ENCODE data around the gene NDUFAF5.

Gene NDUFAF5

DNA sequence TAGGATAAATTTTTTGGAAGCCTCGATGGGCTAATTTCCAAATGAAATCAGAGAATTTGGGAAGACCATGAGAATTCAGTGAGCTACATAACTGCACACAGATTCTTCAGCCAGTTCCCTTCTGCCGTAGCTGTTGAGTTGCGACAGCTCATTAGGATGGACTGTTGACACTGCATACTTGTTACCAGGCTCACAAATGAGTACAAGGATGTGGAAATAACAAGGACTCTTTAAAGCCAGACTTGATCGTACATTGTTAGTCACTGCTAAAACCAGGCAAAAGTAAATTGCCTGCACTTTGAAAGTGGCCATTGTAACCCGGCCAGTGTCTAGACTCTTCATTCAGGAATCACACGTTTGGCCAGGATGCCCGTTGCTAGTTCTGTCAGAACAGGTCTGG is 37.0 kb downstream of the NDUFAF5 start:
- no peak overlapping the region for H3K9ac ChIP-seq (ENCODE audit: insufficient read length, low read depth)
- no peaks in the 10 kb centered on the region for H3K9me3 ChIP-seq (ENCODE audit: insufficient read depth, low read length)
- H3K36me3 ChIP-seq (ENCODE audit: insufficient read depth, insufficient read length, low read length) = peaks cover 20% of the 10 kb centered on the region
- H3K4me1 ChIP-seq (ENCODE audit: insufficient read depth, insufficient read length) = no peaks in the 10 kb centered on the region
- no peaks in the 10 kb centered on the region for H3K27me3 ChIP-seq (ENCODE audit: insufficient read depth, insufficient read length)
- no peak overlapping the region for H3K4me3 ChIP-seq (ENCODE audit: insufficient read length, low read depth)
- DNase-seq (ENCODE audit: low read depth, low spot score) = no peak
- no peak for TF ChIP-seq YY1 (IDR thresholded peaks at IDR 0.05; ENCODE audit: insufficient read depth, insufficient read length)
- TF ChIP-seq ZNF274 (IDR thresholded peaks at IDR 0.05; ENCODE audit: low read depth, low read length) = no peak
- TF ChIP-seq SUZ12 (IDR thresholded peaks at IDR 0.05; ENCODE audit: extremely low read depth, insufficient read depth, insufficient read length) = no peak

DNA sequence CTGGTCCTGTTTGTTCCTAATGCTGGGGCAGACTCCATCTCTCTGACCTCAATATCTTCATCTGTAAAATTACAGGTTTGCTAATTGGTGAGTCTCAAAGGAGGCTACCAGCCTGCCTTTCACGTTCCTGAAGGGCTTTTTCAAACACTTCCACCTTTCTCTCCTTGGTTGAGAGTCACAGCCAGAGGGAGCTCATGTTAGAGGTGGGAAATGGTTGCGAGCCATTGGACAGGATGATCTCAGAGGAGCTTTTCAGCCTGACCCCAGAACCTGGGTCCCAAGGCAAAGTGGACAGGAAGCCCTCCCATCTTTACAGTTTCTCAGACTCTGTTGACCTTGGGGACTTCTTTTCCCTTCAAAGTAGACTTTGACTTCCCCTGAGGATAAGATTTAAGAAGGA is 37.6 kb downstream of the NDUFAF5 start:
- TF ChIP-seq SUZ12 (IDR thresholded peaks at IDR 0.05; ENCODE audit: extremely low read depth, insufficient read depth, insufficient read length) = no peak
- no peak for TF ChIP-seq ZNF274 (IDR thresholded peaks at IDR 0.05; ENCODE audit: low read depth, low read length)
- no peak for TF ChIP-seq YY1 (IDR thresholded peaks at IDR 0.05; ENCODE audit: insufficient read depth, insufficient read length)
- Histone ChIP-seq H3K9me3 (ENCODE audit: insufficient read depth, low read length) (no peaks in the 10 kb centered on the region), H3K36me3 (ENCODE audit: insufficient read depth, insufficient read length, low read length) (peaks cover 14% of the 10 kb centered on the region), H3K4me3 (ENCODE audit: insufficient read length, low read depth) (no peak overlapping the region), H3K4me1 (ENCODE audit: insufficient read depth, insufficient read length) (no peaks in the 10 kb centered on the region), H3K9ac (ENCODE audit: insufficient read length, low read depth) (no peak overlapping the region), H3K27me3 (ENCODE audit: insufficient read depth, insufficient read length) (no peaks in the 10 kb centered on the region)
- DNase-seq (ENCODE audit: low read depth, low spot score) = no peak

DNA sequence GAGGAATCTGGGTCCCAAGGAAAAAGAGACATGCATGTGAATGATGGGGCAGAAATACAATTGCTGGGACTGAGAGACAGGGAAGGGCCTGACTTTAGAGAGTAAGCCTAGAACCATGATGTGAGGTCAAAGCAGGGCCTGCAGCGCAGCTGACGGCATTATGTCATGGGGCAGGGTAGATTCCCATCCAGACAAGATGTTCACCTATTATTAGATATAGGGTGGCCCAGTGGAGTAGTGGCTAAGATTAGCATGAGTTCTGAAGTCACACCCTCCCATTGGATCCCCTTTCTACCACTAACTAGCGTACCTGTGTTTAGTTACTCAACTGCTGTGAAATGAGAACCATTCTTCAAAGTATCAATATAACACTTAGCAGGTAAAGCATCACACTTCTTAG is 39.6 kb downstream of the NDUFAF5 start:
- no peak for TF ChIP-seq YY1 (IDR thresholded peaks at IDR 0.05; ENCODE audit: insufficient read depth, insufficient read length)
- no peak for TF ChIP-seq ZNF274 (IDR thresholded peaks at IDR 0.05; ENCODE audit: low read depth, low read length)
- no peak for TF ChIP-seq SUZ12 (IDR thresholded peaks at IDR 0.05; ENCODE audit: extremely low read depth, insufficient read depth, insufficient read length)
- Histone ChIP-seq H3K27me3 (ENCODE audit: insufficient read depth, insufficient read length) (no peaks in the 10 kb centered on the region), H3K9ac (ENCODE audit: insufficient read length, low read depth) (no peak overlapping the region), H3K4me1 (ENCODE audit: insufficient read depth, insufficient read length) (no peaks in the 10 kb centered on the region), H3K4me3 (ENCODE audit: insufficient read length, low read depth) (no peak overlapping the region), H3K9me3 (ENCODE audit: insufficient read depth, low read length) (no peaks in the 10 kb centered on the region), H3K36me3 (ENCODE audit: insufficient read depth, insufficient read length, low read length) (peaks cover 6% of the 10 kb centered on the region)
- DNase-seq (ENCODE audit: low read depth, low spot score) = no peak

DNA sequence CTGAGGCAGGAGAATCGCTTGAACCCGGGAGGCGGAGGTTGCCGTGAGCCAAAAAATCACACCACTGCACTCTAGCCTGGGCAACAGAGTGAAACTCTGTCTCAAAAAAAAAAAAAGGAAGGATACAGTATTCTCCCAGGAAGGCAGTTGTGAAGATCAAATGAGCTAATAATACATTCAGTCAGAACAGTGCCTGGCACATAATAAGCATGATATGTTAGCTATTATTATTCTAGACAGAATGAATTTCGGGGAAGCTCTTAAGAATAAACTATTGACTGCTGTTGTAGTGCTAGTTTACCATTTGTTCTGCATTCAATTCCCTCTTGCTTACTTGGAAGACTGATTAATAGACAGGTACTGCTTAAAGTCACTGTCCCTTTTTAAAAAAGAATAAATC is 40.6 kb downstream of the NDUFAF5 start:
- no peak overlapping the region for H3K4me3 ChIP-seq (ENCODE audit: insufficient read length, low read depth)
- H3K36me3 ChIP-seq (ENCODE audit: insufficient read depth, insufficient read length, low read length) = peaks cover 6% of the 10 kb centered on the region
- H3K27me3 ChIP-seq (ENCODE audit: insufficient read depth, insufficient read length) = no peaks in the 10 kb centered on the region
- DNase-seq (ENCODE audit: low read depth, low spot score) = no peak
- H3K9me3 ChIP-seq (ENCODE audit: insufficient read depth, low read length) = no peaks in the 10 kb centered on the region
- no peak overlapping the region for H3K9ac ChIP-seq (ENCODE audit: insufficient read length, low read depth)
- TF ChIP-seq SUZ12 (IDR thresholded peaks at IDR 0.05; ENCODE audit: extremely low read depth, insufficient read depth, insufficient read length) (no peak), YY1 (IDR thresholded peaks at IDR 0.05; ENCODE audit: insufficient read depth, insufficient read length) (no peak), ZNF274 (IDR thresholded peaks at IDR 0.05; ENCODE audit: low read depth, low read length) (no peak)
- no peaks in the 10 kb centered on the region for H3K4me1 ChIP-seq (ENCODE audit: insufficient read depth, insufficient read length)

DNA sequence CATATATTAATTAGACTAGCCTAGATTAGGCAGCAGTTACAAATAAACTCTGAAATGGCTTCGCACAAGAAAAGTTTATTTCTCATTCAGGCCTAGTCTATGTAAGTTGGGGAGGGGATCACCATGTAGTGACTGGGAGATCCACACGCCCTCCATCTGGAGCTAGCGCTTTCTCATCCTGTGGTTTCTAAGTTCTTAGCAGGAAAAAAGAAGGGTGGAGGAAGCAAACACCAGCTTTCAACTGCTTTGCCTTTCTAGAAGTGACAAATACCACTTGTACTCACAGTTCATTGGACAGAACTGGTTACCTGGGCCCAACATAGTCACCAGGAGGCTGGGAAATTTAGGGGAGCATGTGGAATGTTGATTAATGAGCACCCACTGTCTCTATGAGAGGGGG is 46.6 kb downstream of the NDUFAF5 start:
- Histone ChIP-seq H3K4me1 (ENCODE audit: insufficient read depth, insufficient read length) (no peaks in the 10 kb centered on the region), H3K9ac (ENCODE audit: insufficient read length, low read depth) (no peak overlapping the region), H3K4me3 (ENCODE audit: insufficient read length, low read depth) (no peak overlapping the region), H3K27me3 (ENCODE audit: insufficient read depth, insufficient read length) (no peaks in the 10 kb centered on the region), H3K36me3 (ENCODE audit: insufficient read depth, insufficient read length, low read length) (no peaks in the 10 kb centered on the region), H3K9me3 (ENCODE audit: insufficient read depth, low read length) (no peaks in the 10 kb centered on the region; the same call in 1 of the 2 replicates)
- TF ChIP-seq ZNF274 (IDR thresholded peaks at IDR 0.05; ENCODE audit: low read depth, low read length) = no peak
- no peak for TF ChIP-seq YY1 (IDR thresholded peaks at IDR 0.05; ENCODE audit: insufficient read depth, insufficient read length)
- no peak for TF ChIP-seq SUZ12 (IDR thresholded peaks at IDR 0.05; ENCODE audit: extremely low read depth, insufficient read depth, insufficient read length)
- no peak for DNase-seq (ENCODE audit: low read depth, low spot score)

DNA sequence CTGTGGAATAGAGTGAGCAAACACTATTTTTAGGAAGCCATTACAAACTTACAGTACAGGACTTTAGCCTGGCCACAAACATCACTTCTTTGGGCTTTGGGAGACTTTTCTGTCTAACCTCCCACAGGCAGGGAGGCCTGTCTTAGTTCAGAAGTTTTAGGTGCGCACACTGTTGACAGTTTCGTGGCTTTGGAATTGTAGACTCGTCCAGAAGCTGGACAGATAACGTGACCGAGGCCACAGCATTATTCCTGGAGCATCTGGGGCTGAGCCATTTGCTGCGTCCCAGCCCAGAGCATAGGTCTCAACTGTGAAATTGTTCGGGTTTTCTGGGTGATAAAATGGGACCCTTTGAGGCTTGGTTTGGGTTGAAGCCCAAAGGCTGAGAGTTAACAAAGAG is 53.8 kb downstream of the NDUFAF5 start:
- Histone ChIP-seq H3K9me3 (ENCODE audit: insufficient read depth, low read length) (no peaks in the 10 kb centered on the region), H3K9ac (ENCODE audit: insufficient read length, low read depth) (no peak overlapping the region), H3K36me3 (ENCODE audit: insufficient read depth, insufficient read length, low read length) (no peaks in the 10 kb centered on the region), H3K4me1 (ENCODE audit: insufficient read depth, insufficient read length) (no peaks in the 10 kb centered on the region), H3K27me3 (ENCODE audit: insufficient read depth, insufficient read length) (peaks cover 4% of the 10 kb centered on the region), H3K4me3 (ENCODE audit: insufficient read length, low read depth) (no peak overlapping the region)
- no peak for DNase-seq (ENCODE audit: low read depth, low spot score)
- no peak for TF ChIP-seq SUZ12 (IDR thresholded peaks at IDR 0.05; ENCODE audit: extremely low read depth, insufficient read depth, insufficient read length)
- TF ChIP-seq YY1 (IDR thresholded peaks at IDR 0.05; ENCODE audit: insufficient read depth, insufficient read length) = no peak

DNA sequence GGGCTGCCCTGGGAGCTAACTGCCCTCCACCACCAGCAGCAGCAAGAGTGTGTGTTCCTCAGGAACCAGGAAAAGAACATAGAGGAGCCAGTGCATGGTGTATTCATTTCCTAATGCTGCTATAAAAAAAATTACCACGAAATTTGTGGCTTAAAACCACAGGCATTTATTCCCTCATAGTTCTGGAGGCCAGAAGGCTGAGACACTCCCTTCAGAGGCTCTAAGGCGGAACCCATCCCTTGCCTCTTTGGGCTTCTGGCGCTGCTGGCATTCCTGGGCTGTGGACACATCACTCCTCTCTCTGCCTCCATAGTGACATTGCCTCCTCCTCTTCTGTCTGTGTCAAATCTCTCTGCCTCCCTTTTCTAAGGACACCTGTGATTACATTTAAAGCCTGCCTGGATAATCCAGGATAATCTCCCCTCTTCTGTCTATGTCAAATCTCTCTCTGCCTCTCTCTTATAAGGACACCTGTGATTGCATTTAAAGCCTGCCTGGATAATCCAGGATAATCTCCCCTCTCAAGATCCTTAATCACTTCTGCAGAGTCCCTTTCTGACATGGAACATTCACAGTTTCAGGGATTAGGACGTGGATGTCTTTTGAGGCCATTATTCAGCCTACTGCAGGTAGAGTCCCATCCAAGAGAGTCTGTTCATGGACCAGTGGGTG is 54.7 kb downstream of the NDUFAF5 start:
- Histone ChIP-seq H3K9me3 (ENCODE audit: insufficient read depth, low read length) (no peaks in the 10 kb centered on the region), H3K4me1 (ENCODE audit: insufficient read depth, insufficient read length) (no peaks in the 10 kb centered on the region), H3K9ac (ENCODE audit: insufficient read length, low read depth) (no peak overlapping the region), H3K27me3 (ENCODE audit: insufficient read depth, insufficient read length) (peaks cover 4% of the 10 kb centered on the region), H3K4me3 (ENCODE audit: insufficient read length, low read depth) (no peak overlapping the region), H3K36me3 (ENCODE audit: insufficient read depth, insufficient read length, low read length) (no peaks in the 10 kb centered on the region)
- DNase-seq (ENCODE audit: low read depth, low spot score) = no peak
- no peak for TF ChIP-seq YY1 (IDR thresholded peaks at IDR 0.05; ENCODE audit: insufficient read depth, insufficient read length)
- no peak for TF ChIP-seq SUZ12 (IDR thresholded peaks at IDR 0.05; ENCODE audit: extremely low read depth, insufficient read depth, insufficient read length)
- no peak for TF ChIP-seq ZNF274 (IDR thresholded peaks at IDR 0.05; ENCODE audit: low read depth, low read length)
